ENCODE results near the gene ANKDD1A.

ANKDD1A gene

GRCh38 chr15:64911311-64912186 is at the start of gene ANKDD1A:
Gene ANKDD1A (plus strand): TSS chr15:64911902. CDS start chr15:64911931, 29 bp downstream.
- Mint-ChIP-seq H3K9me3 (no peaks in the 10 kb centered on the region), H3K4me3 (peak within 1 kb of the TSS; percentile 70), H3K27me3 (peaks cover 31% of the 10 kb centered on the region), H3K27ac (no peak within 1 kb of the TSS), H3K36me3 (ENCODE audit: low read depth) (no peaks in the 10 kb centered on the region), H3K4me1 (ENCODE audit: low read depth) (peaks cover 7% of the 10 kb centered on the region)
- DNase-seq, result peak; percentile 62

- peak overlapping the region; percentile 50 for H3K27ac Mint-ChIP-seq
- no peaks in the 10 kb centered on the region for H3K27me3 Mint-ChIP-seq
- H3K9me3 Mint-ChIP-seq, result no peaks in the 10 kb centered on the region
- no peak overlapping the region for H3K4me3 Mint-ChIP-seq
- peaks cover 89% of the 10 kb centered on the region for H3K36me3 Mint-ChIP-seq (ENCODE audit: low read depth)
- no peak for DNase-seq
- H3K4me1 Mint-ChIP-seq (ENCODE audit: low read depth), result peaks cover 15% of the 10 kb centered on the region
Observed at GRCh38 chr15:64861960-64862359, 49.7 kb upstream of the ANKDD1A start.

- no peak for DNase-seq
- Mint-ChIP-seq H3K4me1 (ENCODE audit: low read depth) (peaks cover 10% of the 10 kb centered on the region), H3K9me3 (no peaks in the 10 kb centered on the region), H3K27ac (peak overlapping the region; percentile 50), H3K27me3 (no peaks in the 10 kb centered on the region), H3K4me3 (no peak overlapping the region), H3K36me3 (ENCODE audit: low read depth) (peaks cover 88% of the 10 kb centered on the region)
Observed at GRCh38 chr15:64862408-64862807, 49.3 kb upstream of the ANKDD1A start.

- H3K36me3 Mint-ChIP-seq (ENCODE audit: low read depth), result peaks cover 74% of the 10 kb centered on the region
- H3K4me1 Mint-ChIP-seq (ENCODE audit: low read depth), result peaks cover 2% of the 10 kb centered on the region
- no peak overlapping the region for H3K4me3 Mint-ChIP-seq
- peak overlapping the region; percentile 61 for H3K27ac Mint-ChIP-seq
- DNase-seq, result no peak
- no peaks in the 10 kb centered on the region for H3K27me3 Mint-ChIP-seq
- no peaks in the 10 kb centered on the region for H3K9me3 Mint-ChIP-seq
Observed at GRCh38 chr15:64864068-64864467, 47.6 kb upstream of the ANKDD1A start.

GRCh38 chr15:64865126-64865997 is 46.3 kb upstream of the ANKDD1A start:
- H3K4me3 Mint-ChIP-seq, result no peak overlapping the region
- DNase-seq, result no peak
- H3K9me3 Mint-ChIP-seq, result no peaks in the 10 kb centered on the region
- no peaks in the 10 kb centered on the region for H3K27me3 Mint-ChIP-seq
- no peak overlapping the region for H3K27ac Mint-ChIP-seq
- peaks cover 2% of the 10 kb centered on the region for H3K4me1 Mint-ChIP-seq (ENCODE audit: low read depth)
- peaks cover 70% of the 10 kb centered on the region for H3K36me3 Mint-ChIP-seq (ENCODE audit: low read depth)

GRCh38 chr15:64865998-64866520 is 45.6 kb upstream of the ANKDD1A start:
- H3K36me3 Mint-ChIP-seq (ENCODE audit: low read depth), result peaks cover 65% of the 10 kb centered on the region
- no peak for DNase-seq
- H3K27ac Mint-ChIP-seq, result no peak overlapping the region
- no peaks in the 10 kb centered on the region for H3K9me3 Mint-ChIP-seq
- H3K4me3 Mint-ChIP-seq, result no peak overlapping the region
- H3K27me3 Mint-ChIP-seq, result no peaks in the 10 kb centered on the region
- peaks cover 2% of the 10 kb centered on the region for H3K4me1 Mint-ChIP-seq (ENCODE audit: low read depth)

GRCh38 chr15:64869501-64869900 is 42.2 kb upstream of the ANKDD1A start:
- Mint-ChIP-seq H3K27me3 (no peaks in the 10 kb centered on the region), H3K4me1 (ENCODE audit: low read depth) (peaks cover under 1% of the 10 kb centered on the region), H3K36me3 (ENCODE audit: low read depth) (peaks cover 37% of the 10 kb centered on the region), H3K27ac (no peak overlapping the region), H3K9me3 (no peaks in the 10 kb centered on the region), H3K4me3 (no peak overlapping the region)
- no peak for DNase-seq

GRCh38 chr15:64870353-64870752 is 41.3 kb upstream of the ANKDD1A start:
- H3K4me1 Mint-ChIP-seq (ENCODE audit: low read depth), result no peaks in the 10 kb centered on the region
- no peaks in the 10 kb centered on the region for H3K9me3 Mint-ChIP-seq
- DNase-seq, result no peak
- peaks cover 29% of the 10 kb centered on the region for H3K36me3 Mint-ChIP-seq (ENCODE audit: low read depth)
- H3K4me3 Mint-ChIP-seq, result no peak overlapping the region
- H3K27ac Mint-ChIP-seq, result no peak overlapping the region
- H3K27me3 Mint-ChIP-seq, result no peaks in the 10 kb centered on the region

GRCh38 chr15:64875641-64876223 is 36.0 kb upstream of the ANKDD1A start:
- H3K9me3 Mint-ChIP-seq, result no peaks in the 10 kb centered on the region
- H3K27me3 Mint-ChIP-seq, result no peaks in the 10 kb centered on the region
- no peak for DNase-seq
- no peak overlapping the region for H3K27ac Mint-ChIP-seq
- H3K4me1 Mint-ChIP-seq (ENCODE audit: low read depth), result peaks cover 13% of the 10 kb centered on the region
- H3K36me3 Mint-ChIP-seq (ENCODE audit: low read depth), result no peaks in the 10 kb centered on the region
- H3K4me3 Mint-ChIP-seq, result no peak overlapping the region

- Mint-ChIP-seq H3K9me3 (no peaks in the 10 kb centered on the region), H3K36me3 (ENCODE audit: low read depth) (no peaks in the 10 kb centered on the region), H3K4me3 (no peak overlapping the region), H3K27ac (no peak overlapping the region), H3K27me3 (no peaks in the 10 kb centered on the region), H3K4me1 (ENCODE audit: low read depth) (peaks cover 21% of the 10 kb centered on the region)
- DNase-seq, result no peak
Observed at GRCh38 chr15:64877435-64877834, 34.3 kb upstream of the ANKDD1A start.

GRCh38 chr15:64878705-64879104 is 33.0 kb upstream of the ANKDD1A start:
- no peak overlapping the region for H3K27ac Mint-ChIP-seq

GRCh38 chr15:64883100-64883581 is 28.6 kb upstream of the ANKDD1A start:
- H3K9me3 Mint-ChIP-seq, result no peaks in the 10 kb centered on the region
- peak overlapping the region; percentile 96 for H3K27ac Mint-ChIP-seq
- no peak for DNase-seq
- H3K4me3 Mint-ChIP-seq, result peak overlapping the region; percentile 65
- H3K36me3 Mint-ChIP-seq (ENCODE audit: low read depth), result no peaks in the 10 kb centered on the region
- H3K4me1 Mint-ChIP-seq (ENCODE audit: low read depth), result peaks cover 35% of the 10 kb centered on the region
- H3K27me3 Mint-ChIP-seq, result no peaks in the 10 kb centered on the region

More at GRCh38 chr15:64878705-64879104, 33.0 kb upstream of the ANKDD1A start:
- Mint-ChIP-seq H3K4me3 (no peak overlapping the region), H3K36me3 (ENCODE audit: low read depth) (no peaks in the 10 kb centered on the region), H3K4me1 (ENCODE audit: low read depth) (peaks cover 34% of the 10 kb centered on the region), H3K9me3 (no peaks in the 10 kb centered on the region), H3K27me3 (no peaks in the 10 kb centered on the region)
- no peak for DNase-seq

GRCh38 chr15:64883997-64884511 is 27.6 kb upstream of the ANKDD1A start:
- H3K27me3 Mint-ChIP-seq, result no peaks in the 10 kb centered on the region
- peak; percentile 85 for DNase-seq
- no peaks in the 10 kb centered on the region for H3K9me3 Mint-ChIP-seq
- peak overlapping the region; percentile 65 for H3K4me3 Mint-ChIP-seq
- peak overlapping the region; percentile 96 for H3K27ac Mint-ChIP-seq
- H3K4me1 Mint-ChIP-seq (ENCODE audit: low read depth), result peaks cover 35% of the 10 kb centered on the region
- no peaks in the 10 kb centered on the region for H3K36me3 Mint-ChIP-seq (ENCODE audit: low read depth)

GRCh38 chr15:64884679-64885078 is 27.0 kb upstream of the ANKDD1A start:
- Mint-ChIP-seq H3K36me3 (ENCODE audit: low read depth) (no peaks in the 10 kb centered on the region), H3K27me3 (no peaks in the 10 kb centered on the region), H3K4me3 (no peak overlapping the region), H3K4me1 (ENCODE audit: low read depth) (peaks cover 35% of the 10 kb centered on the region), H3K9me3 (no peaks in the 10 kb centered on the region), H3K27ac (no peak overlapping the region)
- DNase-seq, result no peak
